ENCODE results near the gene FGR.

FGR gene

DNA sequence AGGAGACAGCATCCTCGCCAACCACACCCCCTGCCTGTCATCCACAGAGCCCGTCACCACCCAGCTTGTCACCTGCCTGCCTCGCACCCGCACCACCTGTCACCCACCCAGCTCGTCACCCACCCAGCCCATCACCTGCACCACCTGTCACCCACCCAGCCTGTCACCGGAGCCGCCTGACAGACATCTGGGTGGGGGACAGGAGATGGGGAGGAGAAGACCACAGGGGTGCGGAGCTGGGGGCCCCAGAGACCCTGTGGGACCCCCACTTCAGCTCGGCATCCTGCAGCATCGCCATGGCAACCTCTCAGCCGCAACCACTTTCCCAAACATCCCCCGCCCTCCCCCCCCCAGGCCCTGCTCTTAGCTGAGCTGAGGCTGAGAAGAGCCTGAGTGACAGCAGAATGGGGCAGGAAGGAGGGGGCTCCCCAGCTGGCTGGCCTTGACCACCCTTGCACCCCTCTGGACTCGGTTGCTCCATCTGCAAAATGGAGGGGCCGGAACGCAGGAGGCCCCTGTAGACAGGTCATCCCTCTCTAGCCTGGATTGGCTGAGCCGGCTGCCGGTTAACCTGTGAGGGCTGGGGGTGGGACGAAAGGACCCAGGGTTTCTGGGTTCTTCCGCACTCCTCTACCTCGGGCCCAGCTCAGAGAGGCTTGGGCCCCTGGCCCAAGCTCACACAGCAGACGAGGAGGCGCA lies 42.6 kb downstream of the FGR start:
- DNase-seq (ENCODE audit: low spot score), result no peak
- TF ChIP-seq, protein P1, sequence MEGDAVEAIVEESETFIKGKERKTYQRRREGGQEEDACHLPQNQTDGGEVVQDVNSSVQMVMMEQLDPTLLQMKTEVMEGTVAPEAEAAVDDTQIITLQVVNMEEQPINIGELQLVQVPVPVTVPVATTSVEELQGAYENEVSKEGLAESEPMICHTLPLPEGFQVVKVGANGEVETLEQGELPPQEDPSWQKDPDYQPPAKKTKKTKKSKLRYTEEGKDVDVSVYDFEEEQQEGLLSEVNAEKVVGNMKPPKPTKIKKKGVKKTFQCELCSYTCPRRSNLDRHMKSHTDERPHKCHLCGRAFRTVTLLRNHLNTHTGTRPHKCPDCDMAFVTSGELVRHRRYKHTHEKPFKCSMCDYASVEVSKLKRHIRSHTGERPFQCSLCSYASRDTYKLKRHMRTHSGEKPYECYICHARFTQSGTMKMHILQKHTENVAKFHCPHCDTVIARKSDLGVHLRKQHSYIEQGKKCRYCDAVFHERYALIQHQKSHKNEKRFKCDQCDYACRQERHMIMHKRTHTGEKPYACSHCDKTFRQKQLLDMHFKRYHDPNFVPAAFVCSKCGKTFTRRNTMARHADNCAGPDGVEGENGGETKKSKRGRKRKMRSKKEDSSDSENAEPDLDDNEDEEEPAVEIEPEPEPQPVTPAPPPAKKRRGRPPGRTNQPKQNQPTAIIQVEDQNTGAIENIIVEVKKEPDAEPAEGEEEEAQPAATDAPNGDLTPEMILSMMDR (IDR thresholded peaks at IDR 0.05; ENCODE audit: extremely low read depth, insufficient read depth, missing control alignments), result no peak
- in situ Hi-C loops (cut with MboI; ENCODE audit: low pct_unique_long_range_greater_than_20kb, low sequenced_read_pairs, unreplicated experiment), result no loop called here

DNA sequence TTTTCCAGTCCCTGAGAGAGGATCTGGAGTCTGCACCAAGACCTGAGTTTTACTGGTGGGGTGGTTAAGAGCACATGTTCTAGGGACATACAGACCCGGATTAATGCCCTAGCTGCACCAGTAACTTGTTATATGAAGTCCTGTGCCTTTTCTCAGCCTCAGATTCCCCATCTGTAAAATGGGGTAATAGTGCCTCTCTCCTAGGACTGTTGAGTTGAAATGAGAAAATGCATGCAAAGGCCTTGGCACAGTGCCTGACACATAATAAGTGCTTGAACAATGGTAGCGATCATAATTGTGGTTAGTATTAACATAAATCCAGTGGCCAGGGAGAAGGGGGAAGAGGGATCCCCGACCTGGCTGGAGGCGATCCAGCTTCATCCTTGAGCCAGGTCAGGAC lies 43.4 kb downstream of the FGR start:
- DNase-seq (ENCODE audit: low spot score), result no peak
- TF ChIP-seq, protein P1 (IDR thresholded peaks at IDR 0.05; ENCODE audit: extremely low read depth, insufficient read depth, missing control alignments), result no peak
- in situ Hi-C loops (cut with MboI; ENCODE audit: low pct_unique_long_range_greater_than_20kb, low sequenced_read_pairs, unreplicated experiment), result no loop called here

DNA sequence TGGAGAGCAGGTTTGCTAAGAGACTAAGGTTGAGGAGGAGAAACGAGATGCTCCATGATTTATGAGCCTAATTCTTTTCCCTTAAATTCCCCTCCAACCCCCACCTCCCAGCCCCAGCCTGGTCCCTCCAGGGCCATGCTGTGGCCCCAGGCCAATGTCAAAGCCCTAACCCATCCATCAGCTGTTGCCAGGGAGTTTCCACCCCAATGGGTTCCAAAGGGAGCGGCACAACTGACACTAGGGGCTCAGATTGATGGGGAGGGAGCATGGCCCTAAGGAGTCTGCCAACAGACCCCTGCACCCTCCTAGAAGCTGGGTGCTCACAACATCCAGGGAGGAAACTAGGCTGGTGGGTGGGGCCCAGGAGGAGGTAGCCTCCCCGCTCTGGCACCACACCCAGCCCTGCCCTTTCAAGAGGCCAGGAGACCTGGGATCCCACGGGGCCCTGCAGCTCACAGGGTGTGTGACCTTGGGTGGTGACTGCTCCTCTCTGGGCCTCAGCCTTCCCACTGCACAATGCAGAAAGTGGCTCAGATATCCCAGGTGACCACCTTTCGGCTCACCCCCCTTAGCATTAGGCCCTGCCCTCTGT lies 44.0 kb downstream of the FGR start:
- in situ Hi-C loops (cut with MboI; ENCODE audit: low pct_unique_long_range_greater_than_20kb, low sequenced_read_pairs, unreplicated experiment), result no loop called here
- DNase-seq (ENCODE audit: low spot score), result no peak
- TF ChIP-seq, protein P1 (IDR thresholded peaks at IDR 0.05; ENCODE audit: extremely low read depth, insufficient read depth, missing control alignments), result no peak

DNA sequence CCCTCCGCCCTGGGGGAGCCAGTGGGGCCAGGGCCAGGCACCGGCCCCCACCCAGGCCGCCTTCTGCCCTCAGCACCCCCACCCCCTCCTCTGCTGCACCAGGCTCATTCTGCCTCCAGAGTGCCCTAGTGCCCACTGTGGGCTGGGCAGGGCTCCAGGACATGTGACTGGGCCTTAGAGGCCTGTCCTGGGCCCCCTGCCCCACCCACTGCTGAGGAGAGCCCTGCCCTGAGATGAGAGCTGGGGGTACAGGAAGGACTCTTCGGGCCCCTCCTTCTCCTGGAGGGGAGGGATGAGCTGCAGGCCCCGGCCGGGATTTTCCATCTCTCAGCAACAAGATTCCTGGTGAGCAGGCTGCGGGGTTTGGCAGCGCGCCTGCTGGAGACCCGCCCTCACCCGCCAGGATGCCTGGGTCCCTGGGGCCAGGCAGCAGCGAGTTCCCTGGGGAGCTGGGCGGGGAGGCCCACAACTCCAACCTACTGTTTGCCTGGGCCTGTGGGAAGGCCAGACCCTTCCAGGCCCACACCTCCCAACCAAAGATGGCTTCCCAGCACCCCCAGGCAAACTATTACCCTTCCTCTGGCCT lies 45.1 kb downstream of the FGR start:
- TF ChIP-seq, protein P1 (IDR thresholded peaks at IDR 0.05; ENCODE audit: extremely low read depth, insufficient read depth, missing control alignments), result no peak
- in situ Hi-C loops (cut with MboI; ENCODE audit: low pct_unique_long_range_greater_than_20kb, low sequenced_read_pairs, unreplicated experiment), result no loop called here
- no peak for DNase-seq (ENCODE audit: low spot score)

DNA sequence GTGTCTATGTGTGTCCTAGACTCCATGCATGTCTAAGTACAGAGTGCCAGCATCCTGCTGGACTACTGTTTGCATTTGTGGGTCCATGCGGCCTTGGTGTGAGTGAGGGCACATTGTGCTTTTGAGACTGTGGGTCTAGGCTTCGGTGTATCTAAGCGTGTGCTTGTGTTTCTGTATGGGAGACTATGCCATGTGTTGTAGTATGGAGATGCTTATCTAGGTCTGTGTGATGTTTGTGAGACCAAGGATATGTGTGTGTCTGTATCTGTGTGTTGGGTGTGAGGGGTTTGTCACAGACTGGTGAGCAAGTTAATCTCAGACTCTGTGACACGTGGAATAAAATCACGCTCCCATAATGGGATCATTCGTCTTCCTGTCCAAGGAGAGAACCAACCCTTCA lies 45.5 kb downstream of the FGR start:
- TF ChIP-seq, protein P1 (IDR thresholded peaks at IDR 0.05; ENCODE audit: extremely low read depth, insufficient read depth, missing control alignments), result no peak
- in situ Hi-C loops (cut with MboI; ENCODE audit: low pct_unique_long_range_greater_than_20kb, low sequenced_read_pairs, unreplicated experiment), result no loop called here
- DNase-seq (ENCODE audit: low spot score), result no peak

DNA sequence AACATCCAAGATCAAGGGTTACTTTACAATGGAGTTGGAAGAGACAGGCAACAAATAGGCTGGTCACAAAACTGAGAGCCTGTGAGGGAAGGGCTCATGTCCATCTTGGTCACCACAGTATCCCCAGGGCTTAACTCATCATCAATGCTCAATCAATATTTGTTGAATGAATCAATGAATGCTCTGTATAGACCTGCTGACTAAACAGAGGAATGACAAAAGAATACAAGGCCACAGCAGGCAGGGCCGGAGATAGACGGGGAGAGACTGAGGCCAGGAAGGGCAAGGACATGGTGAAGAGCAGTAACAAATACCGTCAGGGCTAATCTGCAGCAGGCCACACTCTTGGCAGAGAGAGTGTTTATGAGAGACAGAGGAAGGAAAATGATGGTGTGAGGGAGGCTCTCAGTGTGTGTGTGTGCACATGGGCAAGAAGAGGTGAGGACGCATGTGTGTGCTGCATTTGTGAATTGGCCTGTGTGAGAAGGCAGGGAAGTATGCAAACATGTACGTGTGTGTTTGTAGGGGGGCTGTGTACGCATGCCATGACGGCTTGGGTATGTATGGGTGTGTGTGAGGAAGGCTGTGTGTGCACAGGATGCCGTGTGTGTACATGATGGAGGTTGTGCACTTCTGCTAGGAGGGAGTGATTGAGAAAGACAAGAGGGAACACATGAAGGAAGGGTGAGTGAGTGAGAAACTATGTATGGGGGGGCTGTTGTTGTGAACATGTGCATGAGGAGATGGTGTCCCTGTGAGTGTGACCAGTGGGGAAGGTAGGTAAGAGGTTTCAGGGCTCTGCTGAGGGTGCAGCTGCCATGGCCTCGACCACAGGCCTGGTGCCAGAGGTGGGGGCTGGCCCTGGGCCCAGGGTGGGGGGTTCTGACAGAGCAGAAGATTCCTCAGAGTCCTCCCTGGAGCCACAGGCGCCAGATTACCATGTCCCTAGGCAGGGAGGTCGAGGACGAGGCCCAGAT lies 46.4 kb downstream of the FGR start:
- in situ Hi-C loops (cut with MboI; ENCODE audit: low pct_unique_long_range_greater_than_20kb, low sequenced_read_pairs, unreplicated experiment), result no loop called here
- DNase-seq (ENCODE audit: low spot score), result no peak
- TF ChIP-seq, protein P1 (IDR thresholded peaks at IDR 0.05; ENCODE audit: extremely low read depth, insufficient read depth, missing control alignments), result no peak

All from GM13977 (cell line).